GM12875 (cell line): ENCODE results near the gene NEU3.

Experiments
- H3K4me3 ChIP-seq: one replicate; pipeline ENCODE4 v1.5.1; 2011; ENCODE audit warnings: low read depth, low read length, control low read depth
- TF ChIP-seq, protein P1 (sequence below): IDR thresholded peaks from 2 replicates; pipeline ENCODE4 v1.5.1; 2011; ENCODE audit warnings: low read depth, mild to moderate bottlenecking, control low read depth, inconsistent platforms, low read length, moderate library complexity, borderline replicate concordance; ENCODE audit not compliant: insufficient read depth

NEU3 gene

DNA sequence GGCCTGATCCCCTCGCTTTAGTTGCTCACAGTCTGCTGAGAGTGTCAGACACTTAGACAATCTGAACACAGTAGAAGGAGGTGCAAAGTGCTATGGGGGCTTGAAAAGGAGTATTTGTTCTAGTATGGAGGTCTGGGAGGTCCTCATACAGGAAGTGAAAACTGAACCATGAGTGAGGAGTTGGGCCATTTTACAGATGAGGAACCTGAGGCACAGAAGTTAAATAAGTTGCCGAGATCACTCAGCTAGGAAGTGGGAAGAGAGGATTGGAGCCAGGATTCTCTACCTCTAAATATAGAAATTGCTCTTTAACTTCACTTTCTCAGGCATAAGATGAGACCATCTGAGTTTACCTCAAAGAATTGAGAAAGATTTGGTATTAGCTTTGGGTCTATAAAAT lies 4.0 kb upstream of the NEU3 start:
- TF ChIP-seq, protein P1, sequence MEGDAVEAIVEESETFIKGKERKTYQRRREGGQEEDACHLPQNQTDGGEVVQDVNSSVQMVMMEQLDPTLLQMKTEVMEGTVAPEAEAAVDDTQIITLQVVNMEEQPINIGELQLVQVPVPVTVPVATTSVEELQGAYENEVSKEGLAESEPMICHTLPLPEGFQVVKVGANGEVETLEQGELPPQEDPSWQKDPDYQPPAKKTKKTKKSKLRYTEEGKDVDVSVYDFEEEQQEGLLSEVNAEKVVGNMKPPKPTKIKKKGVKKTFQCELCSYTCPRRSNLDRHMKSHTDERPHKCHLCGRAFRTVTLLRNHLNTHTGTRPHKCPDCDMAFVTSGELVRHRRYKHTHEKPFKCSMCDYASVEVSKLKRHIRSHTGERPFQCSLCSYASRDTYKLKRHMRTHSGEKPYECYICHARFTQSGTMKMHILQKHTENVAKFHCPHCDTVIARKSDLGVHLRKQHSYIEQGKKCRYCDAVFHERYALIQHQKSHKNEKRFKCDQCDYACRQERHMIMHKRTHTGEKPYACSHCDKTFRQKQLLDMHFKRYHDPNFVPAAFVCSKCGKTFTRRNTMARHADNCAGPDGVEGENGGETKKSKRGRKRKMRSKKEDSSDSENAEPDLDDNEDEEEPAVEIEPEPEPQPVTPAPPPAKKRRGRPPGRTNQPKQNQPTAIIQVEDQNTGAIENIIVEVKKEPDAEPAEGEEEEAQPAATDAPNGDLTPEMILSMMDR = no peak
- H3K4me3 ChIP-seq = no peak overlapping the region

GRCh38 chr11:74989260-74989638 lies 516 bp downstream of the NEU3 start:
- peak overlapping the region; percentile 84 for H3K4me3 ChIP-seq
- TF ChIP-seq, protein P1 = no peak

- H3K4me3 ChIP-seq = peak overlapping the region; percentile 15
Observed at GRCh38 chr11:74990150-74990549, 1.4 kb downstream of the NEU3 start.

DNA sequence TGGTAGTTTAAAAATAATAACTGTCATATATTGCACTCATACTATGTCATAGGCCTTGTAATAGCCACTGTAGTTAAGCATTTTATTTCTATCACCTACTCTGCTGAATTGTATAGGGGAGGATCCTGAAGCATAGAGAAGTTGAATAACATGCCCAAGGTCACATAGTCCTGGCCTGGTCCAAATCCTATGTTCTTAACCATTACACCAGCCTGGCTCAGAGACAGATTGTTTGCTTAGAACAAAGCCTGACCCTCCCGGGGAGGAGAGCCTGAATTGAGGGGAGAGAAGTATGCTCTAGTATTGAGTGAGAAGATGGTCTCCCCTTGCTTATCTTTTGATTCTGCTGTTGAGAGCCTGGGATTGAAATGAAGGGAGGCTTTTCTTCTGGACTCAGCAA lies 2.2 kb downstream of the NEU3 start:
- TF ChIP-seq, protein P1 = no peak
- H3K4me3 ChIP-seq = no peak overlapping the region

DNA sequence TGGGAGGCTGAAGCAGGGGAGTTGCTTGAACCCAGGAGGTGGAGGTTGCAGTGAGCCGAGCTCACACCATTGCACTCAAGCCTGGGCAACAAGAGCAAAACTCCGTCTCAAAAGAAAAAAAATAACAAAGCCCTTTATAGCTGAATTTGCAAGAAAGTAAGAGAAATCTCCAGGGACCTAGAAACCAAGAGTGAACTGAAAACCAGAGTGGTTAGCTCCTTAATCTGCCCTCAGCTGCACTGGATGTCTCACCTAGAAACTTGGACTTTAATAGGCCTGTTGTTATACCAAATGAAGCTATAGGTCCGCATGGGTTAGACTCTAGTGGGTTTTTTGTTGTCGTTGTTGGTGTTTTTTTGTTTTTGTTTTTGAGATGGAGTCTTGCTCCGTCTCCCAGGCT lies 4.1 kb downstream of the NEU3 start:
- no peak overlapping the region for H3K4me3 ChIP-seq
- TF ChIP-seq, protein P1 = no peak

- no peak overlapping the region for H3K4me3 ChIP-seq
- TF ChIP-seq, protein P1 = no peak
Observed at GRCh38 chr11:75000975-75001354, 12.2 kb downstream of the NEU3 start.

DNA sequence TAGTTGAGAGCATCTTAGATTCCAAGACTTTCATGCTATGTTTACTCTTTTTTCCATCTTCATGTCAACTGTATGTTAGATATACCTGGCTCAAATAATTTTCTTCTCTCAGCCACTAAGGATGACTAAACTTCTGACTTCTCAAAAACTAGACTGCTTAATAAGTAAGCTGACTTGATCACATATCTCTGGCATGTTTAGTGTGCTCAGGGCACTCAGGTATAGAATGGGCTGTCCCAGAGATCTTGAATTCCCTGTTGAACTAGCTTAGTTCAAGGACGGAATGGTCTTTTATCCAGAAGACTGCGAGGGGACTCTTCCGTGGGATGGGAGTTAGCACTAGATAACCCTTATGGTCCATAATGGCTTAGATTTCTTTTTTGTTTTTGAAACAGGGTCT lies 13.0 kb downstream of the NEU3 start:
- TF ChIP-seq, protein P1 = no peak

GRCh38 chr11:75002516-75002915 lies 13.8 kb downstream of the NEU3 start:
- TF ChIP-seq, protein P1 = no peak
- no peak overlapping the region for H3K4me3 ChIP-seq

More for the DNA sequence above, 13.0 kb downstream of the NEU3 start:
- no peak overlapping the region for H3K4me3 ChIP-seq
